GM13977 (cell line): ENCODE results near the gene GBP5.
"Not testable (repeated sequence)": the region's sequence is repeated elsewhere in the genome, so short reads cannot be mapped to it uniquely, and the experiment has no call there.

Experiments used
- DNase-seq: peaks from one replicate; pipeline ENCODE4 v3.0.0; 2012; ENCODE audit warnings: low spot score
- in situ Hi-C: fragments of 300-500 bp; cut with MboI; formaldehyde crosslinking; loops from one replicate; pipeline ENCODE4 v1.12.0; 2022; ENCODE audit warnings: low sequenced_read_pairs, low pct_unique_long_range_greater_than_20kb, mixed read lengths, inconsistent platforms; ENCODE audit not compliant: unreplicated experiment
- TF ChIP-seq, protein P1 (sequence below): IDR thresholded peaks from 2 replicates; pipeline ENCODE4 v1.5.1; 2012; ENCODE audit warnings: mild to moderate bottlenecking, control low read depth; ENCODE audit not compliant: insufficient read depth; ENCODE audit errors: extremely low read depth, missing control alignments

Gene GBP5, protein sequence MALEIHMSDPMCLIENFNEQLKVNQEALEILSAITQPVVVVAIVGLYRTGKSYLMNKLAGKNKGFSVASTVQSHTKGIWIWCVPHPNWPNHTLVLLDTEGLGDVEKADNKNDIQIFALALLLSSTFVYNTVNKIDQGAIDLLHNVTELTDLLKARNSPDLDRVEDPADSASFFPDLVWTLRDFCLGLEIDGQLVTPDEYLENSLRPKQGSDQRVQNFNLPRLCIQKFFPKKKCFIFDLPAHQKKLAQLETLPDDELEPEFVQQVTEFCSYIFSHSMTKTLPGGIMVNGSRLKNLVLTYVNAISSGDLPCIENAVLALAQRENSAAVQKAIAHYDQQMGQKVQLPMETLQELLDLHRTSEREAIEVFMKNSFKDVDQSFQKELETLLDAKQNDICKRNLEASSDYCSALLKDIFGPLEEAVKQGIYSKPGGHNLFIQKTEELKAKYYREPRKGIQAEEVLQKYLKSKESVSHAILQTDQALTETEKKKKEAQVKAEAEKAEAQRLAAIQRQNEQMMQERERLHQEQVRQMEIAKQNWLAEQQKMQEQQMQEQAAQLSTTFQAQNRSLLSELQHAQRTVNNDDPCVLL

DNA sequence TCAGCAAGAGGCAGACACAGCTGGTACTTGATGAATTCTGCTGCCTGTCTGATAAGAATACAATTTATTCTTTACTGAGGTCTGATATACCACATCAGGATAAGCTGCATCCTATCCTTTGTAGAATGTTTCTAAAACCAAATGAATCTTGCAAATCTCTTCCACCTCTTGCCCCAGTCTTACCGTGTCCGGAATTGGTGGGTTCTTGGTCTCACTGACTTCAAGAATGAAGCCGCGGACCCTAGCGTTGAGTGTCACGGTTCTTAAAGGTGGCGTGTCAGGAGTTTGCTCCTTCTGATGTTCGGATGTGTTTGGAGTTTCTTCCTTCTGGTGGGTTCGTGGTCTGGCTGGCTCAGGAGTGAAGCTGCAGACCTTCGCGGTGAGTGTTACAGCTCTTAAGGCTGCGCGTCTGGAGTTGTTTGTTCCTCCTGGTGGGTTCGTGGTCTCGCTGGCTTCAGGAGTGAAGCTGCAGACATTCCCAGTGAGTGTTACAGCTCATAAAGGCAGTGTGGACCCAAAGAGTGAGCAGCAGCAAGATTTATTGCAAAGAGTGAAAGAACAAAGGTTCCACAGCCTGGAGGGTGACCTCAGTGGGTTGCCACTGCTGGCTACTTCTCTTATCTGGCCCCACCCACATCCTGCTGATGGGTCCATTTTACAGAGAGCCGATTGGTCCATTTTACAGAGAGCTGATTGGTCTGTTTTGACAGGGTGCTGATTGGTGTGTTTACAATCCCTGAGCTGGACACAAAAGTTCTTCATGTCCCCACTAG, at the start of gene GBP5:
TSS of gene GBP5 (minus strand) at position 592 of the 773 bp plus-strand sequence. CDS start 3,305 bp downstream, outside the sequence.
- in situ Hi-C loops, DNase-seq: not testable (repeated sequence)

DNA sequence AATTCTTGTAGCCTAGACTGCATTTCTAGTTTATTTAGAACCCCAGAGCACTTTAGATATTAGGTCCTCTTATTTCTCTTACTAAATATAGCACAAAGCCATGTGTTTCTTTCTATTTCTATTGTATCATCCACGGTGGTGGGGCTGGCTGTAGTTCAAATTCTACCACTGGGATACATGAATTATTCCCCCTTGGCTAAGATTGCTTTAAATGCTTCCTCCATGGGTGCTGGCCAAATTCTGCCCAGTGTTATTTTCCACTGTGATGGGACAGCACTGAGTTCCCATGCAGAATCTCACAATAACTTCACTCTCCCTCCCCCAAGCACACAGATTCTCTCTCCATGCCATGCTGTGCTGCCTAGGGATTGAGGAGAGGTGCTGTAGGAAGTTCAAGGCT, 49.7 kb upstream of the GBP5 start:
- in situ Hi-C loops, result no loop called here
- no peak for DNase-seq
- TF ChIP-seq, protein P1, sequence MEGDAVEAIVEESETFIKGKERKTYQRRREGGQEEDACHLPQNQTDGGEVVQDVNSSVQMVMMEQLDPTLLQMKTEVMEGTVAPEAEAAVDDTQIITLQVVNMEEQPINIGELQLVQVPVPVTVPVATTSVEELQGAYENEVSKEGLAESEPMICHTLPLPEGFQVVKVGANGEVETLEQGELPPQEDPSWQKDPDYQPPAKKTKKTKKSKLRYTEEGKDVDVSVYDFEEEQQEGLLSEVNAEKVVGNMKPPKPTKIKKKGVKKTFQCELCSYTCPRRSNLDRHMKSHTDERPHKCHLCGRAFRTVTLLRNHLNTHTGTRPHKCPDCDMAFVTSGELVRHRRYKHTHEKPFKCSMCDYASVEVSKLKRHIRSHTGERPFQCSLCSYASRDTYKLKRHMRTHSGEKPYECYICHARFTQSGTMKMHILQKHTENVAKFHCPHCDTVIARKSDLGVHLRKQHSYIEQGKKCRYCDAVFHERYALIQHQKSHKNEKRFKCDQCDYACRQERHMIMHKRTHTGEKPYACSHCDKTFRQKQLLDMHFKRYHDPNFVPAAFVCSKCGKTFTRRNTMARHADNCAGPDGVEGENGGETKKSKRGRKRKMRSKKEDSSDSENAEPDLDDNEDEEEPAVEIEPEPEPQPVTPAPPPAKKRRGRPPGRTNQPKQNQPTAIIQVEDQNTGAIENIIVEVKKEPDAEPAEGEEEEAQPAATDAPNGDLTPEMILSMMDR, result no peak

DNA sequence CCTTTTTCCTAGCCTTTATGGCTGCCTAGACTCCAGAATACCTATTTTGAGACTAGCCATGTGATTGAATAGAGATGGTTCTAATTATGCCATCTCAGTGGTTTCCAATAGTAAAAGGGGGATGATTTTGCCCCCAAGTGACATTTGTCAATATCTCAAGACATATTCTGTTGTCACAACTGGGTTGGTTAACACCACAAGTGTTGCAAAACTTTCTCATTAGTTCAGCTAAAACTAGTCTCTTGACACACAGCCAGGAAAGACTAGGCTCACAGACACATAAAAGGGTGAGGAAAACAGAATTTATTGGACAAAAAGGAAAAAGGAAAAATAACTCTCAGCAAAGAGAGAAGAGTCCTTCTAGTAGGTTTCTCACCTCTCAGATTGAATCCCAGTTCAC, 39.9 kb upstream of the GBP5 start:
- TF ChIP-seq, protein P1, result no peak
- in situ Hi-C loops, result no loop called here
- no peak for DNase-seq

DNA sequence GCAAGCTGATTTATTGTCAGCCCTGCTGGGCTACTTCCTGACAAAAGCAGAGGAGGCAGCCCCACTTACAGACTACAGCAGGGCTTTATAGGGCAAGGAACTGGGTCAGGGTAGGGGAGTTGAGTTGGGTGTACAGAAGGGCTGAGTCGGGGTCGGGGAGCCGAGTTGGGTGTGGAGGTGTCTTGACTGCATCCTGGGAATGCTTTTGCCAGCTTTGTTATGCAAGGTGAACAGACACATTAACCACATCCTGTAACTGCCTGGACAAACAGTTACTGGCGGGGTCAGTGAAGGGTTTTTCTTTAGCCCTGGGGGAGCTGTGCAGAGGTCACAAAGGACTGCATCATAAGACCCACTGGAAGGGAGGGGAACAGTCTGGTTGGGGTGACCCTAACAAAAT, 39.1 kb upstream of the GBP5 start:
- DNase-seq, result no peak
- TF ChIP-seq, protein P1, result no peak
- in situ Hi-C loops, result no loop called here

DNA sequence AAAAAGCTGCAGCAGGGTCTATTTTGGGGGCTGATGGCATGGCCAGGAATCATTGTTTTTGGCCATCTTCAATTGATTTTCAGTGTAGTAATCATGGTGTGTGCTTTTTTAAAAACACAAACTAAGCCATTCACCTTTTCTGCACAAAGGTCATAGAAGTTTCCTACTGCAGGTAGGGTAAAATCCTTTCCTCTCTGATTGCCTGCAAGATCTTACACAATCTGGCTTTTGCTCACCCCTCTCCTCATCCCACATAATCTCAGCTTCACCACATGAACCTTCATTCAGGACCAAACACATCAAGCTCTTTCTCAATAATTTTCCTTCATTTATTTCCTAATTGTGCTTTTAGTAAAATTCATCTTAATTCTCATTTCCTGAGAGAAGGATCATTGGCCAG, 38.3 kb upstream of the GBP5 start:
- no peak for DNase-seq
- TF ChIP-seq, protein P1, result no peak
- in situ Hi-C loops, result no loop called here

DNA sequence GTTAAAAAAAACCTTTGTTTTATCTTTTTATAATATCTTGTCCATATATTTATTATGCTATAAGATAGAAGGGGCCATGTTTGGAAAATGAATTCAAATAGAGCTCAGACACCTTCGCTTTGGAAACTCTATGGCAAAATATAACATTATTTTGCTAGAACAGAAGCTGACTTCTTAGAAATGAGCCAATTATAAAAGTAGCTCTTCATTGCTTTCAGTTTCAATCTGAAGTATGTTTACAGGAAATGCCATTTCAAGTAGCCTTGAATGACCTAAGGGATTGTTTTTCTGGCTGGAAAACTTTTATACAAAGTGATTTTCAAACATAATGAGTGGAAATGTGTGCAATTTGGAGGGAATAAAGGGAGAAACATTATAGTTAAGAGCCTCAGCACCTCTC, 37.8 kb upstream of the GBP5 start:
- in situ Hi-C loops, result no loop called here
- TF ChIP-seq, protein P1, result no peak
- DNase-seq, result peak; percentile 31

DNA sequence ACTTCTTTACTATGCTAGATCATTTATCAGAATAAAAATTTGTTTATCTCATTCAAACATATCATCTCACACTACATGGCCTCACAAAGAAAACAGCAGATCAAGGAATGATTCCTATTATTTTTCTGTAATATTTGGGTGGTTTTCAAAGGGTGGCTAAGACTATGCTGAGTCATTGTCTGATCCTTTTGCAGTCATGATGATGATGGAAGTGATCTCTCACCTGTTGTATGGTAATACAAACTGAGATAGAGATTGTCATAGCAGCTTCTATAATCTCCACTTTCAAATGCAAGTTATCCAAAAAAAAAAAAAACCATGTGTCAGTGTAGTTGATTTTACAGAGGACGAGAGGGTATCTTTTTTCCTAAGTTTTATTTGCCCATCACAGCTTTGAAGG, 37.2 kb upstream of the GBP5 start:
- in situ Hi-C loops, result no loop called here
- no peak for DNase-seq
- TF ChIP-seq, protein P1, result no peak
